ENCODE measurements around the gene HDHD2.

GRCh38 chr18:47143153-47143552 lies 7.1 kb downstream of the HDHD2 start:
- TF ChIP-seq POLR2AphosphoS5 (IDR thresholded peaks at IDR 0.05; ENCODE audit: low read depth): no peak
- TF ChIP-seq REST (IDR thresholded peaks at IDR 0.05; ENCODE audit: insufficient replicate concordance, low read depth): no peak
- TF ChIP-seq CTCF (IDR thresholded peaks at IDR 0.05; ENCODE audit: insufficient read depth, low read length): no peak
- TF ChIP-seq SPI1 (IDR thresholded peaks at IDR 0.05; ENCODE audit: borderline replicate concordance, low read depth): no peak
